GM12878 (cell line): Measurements from ENCODE around the gene NR2F1-AS1. TPM values are rescaled to one million over a fixed set of nuclear protein-coding genes. Genes with fewer than 3 reads are reported as not detected.

Experiments
- ATAC-seq: fragments of 200-7000 bp; cut with Tn5 transposase; 3 replicates; pipeline ENCODE4 v1.9.1; 2020; ENCODE audit warnings: mild to moderate bottlenecking, moderate library complexity
- BruUV-seq: library from RNA; stranded (reverse); fragments of 400-500 nt; replicated peaks from 2 replicates; lab custom pipeline; 2021; lab: Mats Ljungman, UMichigan
- CTCF ChIA-PET: fragments of 300-600 bp; sonication (Branson Sonifier 250); formaldehyde crosslinking; extraction: SDS; loops from one replicate; lab custom pipeline; 2021; ENCODE audit warnings: inconsistent platforms; lab: Yijun Ruan, JAX
- POLR2A ChIA-PET: fragments of 350-600 bp; formaldehyde crosslinking; extraction: SDS; loops from one replicate; lab custom pipeline; 2021; ENCODE audit warnings: inconsistent platforms; lab: Charles Lee
- RAD21 ChIA-PET: fragments of 300-600 bp; sonication (Branson Sonifier 250); formaldehyde crosslinking; loops from one replicate; lab custom pipeline; 2023; ENCODE audit warnings: antibody characterized with exemption; ENCODE audit not compliant: unreplicated experiment; lab: Charles Lee
- SMC1A ChIA-PET: fragments of 300-600 bp; sonication (Branson Sonifier 250); formaldehyde crosslinking; loops from one replicate; lab custom pipeline; 2023; ENCODE audit not compliant: unreplicated experiment, uncharacterized antibody; lab: Charles Lee
- DNase-seq: peaks from one replicate; pipeline ENCODE4 v3.0.0-alpha.2; 2011; ENCODE audit warnings: low read depth, low spot score
- FAIRE-seq: peaks from 3 replicates; lab custom pipeline; 2011; peaks lifted over from hg19 to GRCh38; lab: Jason Lieb, UNC
- H2AFZ ChIP-seq: 2 replicates; pipeline ENCODE4 v1.6.0; 2011; ENCODE audit warnings: low read depth, low read length, control low read depth; ENCODE audit not compliant: control insufficient read depth
- H3K27ac ChIP-seq: 2 replicates; pipeline ENCODE4 v1.5.1; 2011; ENCODE audit warnings: control low read depth; ENCODE audit not compliant: control insufficient read depth, insufficient read depth
- H3K27me3 ChIP-seq, 2 experiments: replicated peaks in 1 of 2; 2 replicates each; pipeline versions ENCODE4 v1.6.0 to v1.6.1; 2011; ENCODE audit warnings: low read length in 1 of 2; ENCODE audit not compliant: control insufficient read depth in 2 of 2, insufficient read depth in 2 of 2
- H3K36me3 ChIP-seq, 2 experiments: 2 replicates each; pipeline ENCODE4 v1.5.1; 2011; ENCODE audit warnings: low read length in 1 of 2; ENCODE audit not compliant: control insufficient read depth in 2 of 2, insufficient read depth in 2 of 2
- H3K4me1 ChIP-seq: 2 replicates; pipeline ENCODE4 v1.6.1; 2011; ENCODE audit warnings: mild to moderate bottlenecking, low read length, moderate library complexity, mixed read lengths; ENCODE audit not compliant: control insufficient read depth, insufficient read depth
- H3K4me2 ChIP-seq: 2 replicates; pipeline ENCODE4 v1.6.0; 2011; ENCODE audit warnings: control low read depth; ENCODE audit not compliant: control insufficient read depth, insufficient read depth
- H3K4me3 ChIP-seq: fragments of 200-600 bp; sonication (generic); 2 replicates; pipeline ENCODE4 v1.5.1; 2016
- H3K79me2 ChIP-seq: 2 replicates; pipeline ENCODE4 v1.6.0; 2011; ENCODE audit warnings: low read length; ENCODE audit not compliant: control insufficient read depth, insufficient read depth
- H3K9ac ChIP-seq: 2 replicates; pipeline ENCODE4 v1.8.0; 2011; ENCODE audit warnings: low read length, control low read depth, mixed read lengths; ENCODE audit not compliant: control insufficient read depth, insufficient read depth
- H3K9me3 ChIP-seq: replicated peaks from 3 replicates; pipeline ENCODE4 v1.5.1; 2011; ENCODE audit warnings: mild to moderate bottlenecking, low read length; ENCODE audit not compliant: control insufficient read depth, insufficient read depth
- H4K20me1 ChIP-seq: 2 replicates; pipeline ENCODE4 v1.6.0; 2011; ENCODE audit not compliant: control insufficient read depth, insufficient read depth
- ATF2 ChIP-seq: IDR thresholded peaks from 2 replicates; pipeline ENCODE4 v1.6.1; 2012; ENCODE audit warnings: low read length, inconsistent platforms
- ATF7 ChIP-seq: fragments of 450-650 bp; IDR thresholded peaks from 2 replicates; pipeline ENCODE4 v1.6.1; 2016; ENCODE audit warnings: low read depth, mild to moderate bottlenecking
- BCLAF1 ChIP-seq: fragments of 450-650 bp; IDR thresholded peaks from 2 replicates; pipeline ENCODE4 v1.6.1; 2017; ENCODE audit warnings: antibody characterized with exemption, mild to moderate bottlenecking, moderate library complexity
- CBFB ChIP-seq: IDR thresholded peaks from 2 replicates; pipeline ENCODE4 v1.6.1; 2016; ENCODE audit warnings: antibody characterized with exemption, low read depth
- EZH2 ChIP-seq: IDR thresholded peaks from 2 replicates; pipeline ENCODE4 v1.6.1; 2012; ENCODE audit warnings: low read depth, mild to moderate bottlenecking, control low read depth, inconsistent platforms, low read length, borderline replicate concordance; ENCODE audit not compliant: control insufficient read depth
- NFXL1 ChIP-seq: fragments of 450-650 bp; IDR thresholded peaks from 2 replicates; pipeline ENCODE4 v1.6.1; 2017; ENCODE audit warnings: antibody characterized with exemption, mild to moderate bottlenecking, borderline replicate concordance
- WGBS: methylation state at CpG from one replicate; pipeline ENCODE4 v1.1.6; 2016; ENCODE audit warnings: low lambda C conversion rate; ENCODE audit not compliant: insufficient replicate concordance, insufficient coverage; ENCODE audit errors: missing lambda C conversion rate; 5-methylcytosine and 5-hydroxymethylcytosine counted together
- in situ Hi-C: fragments of 300-500 bp; cut with MboI; formaldehyde crosslinking; loops from 9 replicates; pipeline ENCODE4 v1.14.3; 2018; ENCODE audit warnings: mixed read lengths
- intact Hi-C: fragments of 100-400 bp; cut with micrococcal nuclease; formaldehyde crosslinking; loops from one replicate; pipeline ENCODE4 v1.14.2; 2022; ENCODE audit not compliant: unreplicated experiment
- polyA plus RNA-seq, 11 experiments: library from polyadenylated mRNA; depleted of rRNA in 4 of 11; unstranded in 6 of 11; stranded (reverse) in 5 of 11; fragments of >200 nt; fragmentation: Nextera tagmentation in 4 of 11; fragmentation: Illumina TruSeq in 1 of 11; extraction: Ambion mirVana in 4 of 11; extraction: Trizol in 1 of 11; gene quantifications; 1 replicate in 1 of 11; 2 replicates in 10 of 11; pipeline versions ENCODE4 v1.2.1 to v1.2.3, GENCODE V29; 2011 to 2016; ENCODE audit warnings: inconsistent platforms in 2 of 11, missing spikeins in 2 of 11, low read depth in 1 of 11
- total RNA-seq, 4 experiments: library from RNA; depleted of rRNA in 3 of 4; stranded (reverse); fragments of >200 nt in 3 of 4; fragmentation: Illumina TruSeq in 1 of 4; extraction: Trizol in 1 of 4; gene quantifications; 2 replicates each; pipeline versions ENCODE4 v1.2.1 to v1.2.3, GENCODE V29; 2013 to 2021

The NR2F1-AS1 gene
- total and polyA plus RNA-seq, 10 of the 15 experiments (the other 5 are each of a cell fraction or from before 2014, with no cell fraction given): 0.11 to 0.85 (median 0.27) TPM

- no peak overlapping the region for H2AFZ ChIP-seq
- no peaks in the 10 kb centered on the region for H3K4me1 ChIP-seq
- no peak for TF ChIP-seq CBFB
- no peak for TF ChIP-seq NFXL1
- TF ChIP-seq ATF2: no peak
- no peak for TF ChIP-seq BCLAF1
- no peak for TF ChIP-seq ATF7
- 0 out of 2 replicates have a peak, but pooled peaks have one; percentile 22 for TF ChIP-seq EZH2
- FAIRE-seq (no peak), DNase-seq (no peak), ATAC-seq (no peak)
- no peak overlapping the region for H3K9ac ChIP-seq
- H3K36me3 ChIP-seq: no peaks in the 10 kb centered on the region
- WGBS: 18% methylated on average over 32 of the region's 32 CpGs
- no TSS peak for BruUV-seq
- no peaks in the 10 kb centered on the region for H3K79me2 ChIP-seq
- intact Hi-C loops: no loop called here
- SMC1A ChIA-PET: no interaction called here
- peaks cover 19 to 36% of the 10 kb centered on the region in 2 experiments for H3K27me3 ChIP-seq
- CTCF ChIA-PET: no interaction called here
- H3K4me2 ChIP-seq: no peak overlapping the region
- in situ Hi-C loops: no loop called here
- RAD21 ChIA-PET: interaction anchor here (0.6 kb wide), 1 partner anchor 10 kb away, joined by 7 read pairs; no protein-coding TSS in a partner anchor
- no peaks in the 10 kb centered on the region; the same call in 1 of the 3 replicates for H3K9me3 ChIP-seq
- no peak overlapping the region for H3K27ac ChIP-seq
- no peak overlapping the region for H3K4me3 ChIP-seq
- POLR2A ChIA-PET: no interaction called here
- no peaks in the 10 kb centered on the region for H4K20me1 ChIP-seq
These were observed 7.4 kb downstream of the NR2F1-AS1 start for GRCh38 chr5:93573354-93574351.
